HG02852 (cell line): ENCODE data around the gene MXRA8.

Source experiments
- ATAC-seq: cut with Tn5 transposase; IDR thresholded peaks from one replicate; pipeline ENCODE4 v1.9.1; 2021; ENCODE audit warnings: mild to moderate bottlenecking, moderate library complexity; ENCODE audit not compliant: unreplicated experiment

MXRA8 gene

DNA sequence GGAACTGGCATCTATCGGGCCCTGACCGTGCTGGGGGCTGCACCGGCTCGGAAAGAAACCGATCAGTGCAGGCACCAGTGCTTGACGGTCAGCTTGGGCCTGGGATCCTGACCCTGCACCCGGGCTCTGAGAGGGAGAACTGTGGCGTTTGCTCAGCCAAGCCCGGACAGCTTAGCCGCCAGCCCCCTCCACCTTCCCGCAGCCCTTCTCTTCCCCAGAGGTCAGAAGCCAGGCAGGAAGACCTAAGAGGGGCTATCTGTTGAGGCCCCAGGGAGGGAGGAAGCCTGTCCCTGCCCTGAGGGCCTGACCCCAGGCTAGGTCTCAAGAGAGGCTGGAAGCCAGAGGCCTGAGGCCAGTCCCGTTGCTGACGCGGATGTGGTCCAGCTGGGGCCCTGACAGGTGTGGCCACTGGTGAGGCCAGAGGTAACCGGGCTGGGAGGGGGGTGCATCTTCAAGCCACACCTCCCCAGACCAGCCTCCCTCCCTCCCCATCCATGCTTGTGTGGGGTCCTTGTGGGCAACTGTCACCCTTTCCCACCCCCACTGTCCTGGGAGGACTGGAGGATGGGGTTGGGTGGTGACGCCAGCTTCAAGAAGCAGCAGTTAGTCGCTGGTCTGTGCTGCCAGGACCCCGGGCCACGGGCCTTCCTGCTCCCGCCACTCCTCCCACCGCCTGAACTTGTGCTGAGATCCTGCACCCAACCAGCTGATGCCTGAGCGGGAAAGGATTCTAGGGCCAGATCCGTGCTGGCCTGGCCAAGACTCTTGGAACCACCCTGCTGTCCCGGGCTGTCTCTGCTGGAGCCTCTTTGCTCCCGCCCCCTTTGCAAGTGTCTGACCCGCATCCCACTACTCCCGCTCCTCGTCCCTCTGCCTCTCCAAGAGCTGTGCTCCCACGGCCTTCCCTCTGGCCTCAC lies 6.6 kb downstream of the MXRA8 start:
- no peak for ATAC-seq

DNA sequence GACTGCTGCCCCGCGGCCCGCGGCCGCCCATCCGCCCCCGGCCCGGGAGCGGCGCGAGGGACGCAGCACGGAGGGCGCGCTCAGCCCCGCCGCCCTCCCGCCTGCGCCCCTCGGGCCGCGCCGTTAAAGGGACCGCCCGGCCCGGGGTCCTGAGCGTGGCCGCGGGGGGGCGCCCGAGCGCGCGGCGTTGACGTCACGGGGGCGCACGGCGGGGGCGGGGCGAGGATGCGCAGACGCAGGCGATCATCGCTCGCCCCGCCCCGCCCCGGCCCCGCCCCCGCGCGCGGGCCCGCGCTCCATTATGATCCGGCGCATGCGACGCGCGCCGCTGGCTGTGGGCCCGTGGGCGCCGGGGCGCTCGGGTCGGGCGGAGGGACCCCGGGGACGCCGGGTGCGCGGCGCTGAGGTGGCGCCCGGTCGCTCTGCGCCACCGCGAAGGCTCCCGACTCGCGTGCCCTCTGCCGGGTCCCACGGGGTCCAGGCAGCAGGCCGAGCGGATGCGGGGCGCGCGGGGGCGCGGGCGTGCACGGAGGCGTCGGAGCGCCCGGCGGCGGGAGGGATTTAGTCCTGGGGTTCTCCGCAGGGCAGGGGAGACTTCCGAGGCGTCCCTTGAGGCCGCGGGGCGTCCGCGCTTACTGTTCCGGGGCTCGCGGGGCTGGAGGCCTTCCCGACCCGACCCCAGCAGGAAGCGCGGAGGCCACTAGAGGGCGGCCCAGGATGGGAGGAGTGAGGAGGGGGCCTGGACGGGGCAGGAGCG lies 8.9 kb downstream of the MXRA8 start, which contains the start of gene DVL1:
Gene DVL1, minus strand, starts transcription at position 163 of the 757 bp plus-strand sequence. CDS start 353 bp downstream, outside the sequence.
- ATAC-seq, result peak; percentile 50

DNA sequence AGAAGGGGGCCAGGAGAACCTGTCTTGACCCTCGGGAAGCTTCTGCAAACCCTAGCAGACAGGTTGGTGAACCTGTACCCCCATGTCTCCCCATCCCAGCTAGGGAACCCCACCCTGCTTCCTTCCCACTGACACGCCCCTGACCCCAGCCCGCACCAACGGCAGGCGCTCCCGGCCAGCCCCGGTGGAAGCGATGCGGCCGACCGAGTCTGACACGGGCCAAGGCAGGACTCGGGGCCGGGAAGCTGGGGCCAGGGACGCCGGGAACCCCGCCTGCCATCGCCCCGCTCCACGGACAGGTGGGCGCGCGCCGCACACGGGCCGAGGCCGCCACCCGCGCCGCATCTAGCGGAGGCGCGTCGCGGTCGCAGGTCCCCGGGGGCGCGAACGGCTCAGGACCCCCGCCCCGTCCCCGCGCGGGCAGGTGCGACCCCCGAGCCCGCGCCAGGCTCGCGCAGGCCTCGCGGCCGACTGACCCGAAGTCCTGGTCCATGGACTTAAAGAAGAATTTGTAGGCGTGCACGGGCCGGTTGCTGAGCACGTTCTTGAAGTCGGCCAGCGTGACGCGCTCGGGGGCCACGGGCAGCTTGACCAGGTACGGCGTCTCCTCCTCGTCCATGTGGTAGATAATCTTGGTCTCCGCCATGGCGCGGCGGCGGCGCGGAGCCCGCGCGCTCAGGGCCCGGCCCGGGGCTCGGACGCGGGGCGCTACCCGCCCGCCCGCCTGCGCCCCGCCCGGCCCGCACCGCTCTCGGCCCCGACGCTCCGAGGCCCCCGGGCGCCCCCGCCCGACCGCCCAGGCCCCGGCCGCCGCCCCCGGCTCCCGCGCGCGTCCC lies 9.7 kb downstream of the MXRA8 start:
- peak; percentile 34 for ATAC-seq

DNA sequence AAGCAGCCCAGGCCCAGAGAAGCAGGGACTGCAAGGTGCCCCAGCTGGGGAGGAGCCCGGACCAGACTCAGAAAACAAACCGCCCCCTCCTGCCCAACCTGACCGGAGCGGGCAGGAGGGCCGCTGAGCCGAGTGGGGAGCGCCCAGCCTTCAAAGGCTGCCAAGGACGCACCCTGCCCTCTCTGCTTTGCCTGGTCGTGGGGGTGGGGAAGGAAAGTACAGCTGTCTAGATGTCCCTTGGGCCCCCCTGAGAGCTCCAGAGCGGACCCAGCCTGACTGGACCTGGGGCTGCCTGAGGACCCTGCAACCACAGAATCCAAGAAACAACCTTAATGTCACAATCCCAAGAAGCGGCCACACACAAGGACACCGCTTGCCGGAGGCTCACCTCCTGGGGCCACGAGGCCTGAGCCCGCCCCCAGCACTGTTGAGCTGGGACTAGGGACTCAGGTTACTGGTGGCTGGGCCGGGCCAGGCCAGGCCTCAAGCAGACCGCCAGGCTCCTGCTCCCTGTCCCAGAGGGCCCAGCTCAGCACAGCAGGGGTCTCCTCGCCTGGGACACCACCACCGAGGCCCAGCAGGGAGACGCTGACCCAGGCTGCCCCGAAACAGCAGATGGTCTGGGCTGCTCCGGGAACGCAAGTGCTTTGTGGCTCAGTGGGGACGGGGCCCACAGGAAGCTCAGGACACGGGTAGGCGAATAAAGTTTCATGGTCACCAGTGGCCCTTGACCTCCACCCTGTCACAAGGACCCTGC lies 10.5 kb downstream of the MXRA8 start:
- no peak for ATAC-seq

DNA sequence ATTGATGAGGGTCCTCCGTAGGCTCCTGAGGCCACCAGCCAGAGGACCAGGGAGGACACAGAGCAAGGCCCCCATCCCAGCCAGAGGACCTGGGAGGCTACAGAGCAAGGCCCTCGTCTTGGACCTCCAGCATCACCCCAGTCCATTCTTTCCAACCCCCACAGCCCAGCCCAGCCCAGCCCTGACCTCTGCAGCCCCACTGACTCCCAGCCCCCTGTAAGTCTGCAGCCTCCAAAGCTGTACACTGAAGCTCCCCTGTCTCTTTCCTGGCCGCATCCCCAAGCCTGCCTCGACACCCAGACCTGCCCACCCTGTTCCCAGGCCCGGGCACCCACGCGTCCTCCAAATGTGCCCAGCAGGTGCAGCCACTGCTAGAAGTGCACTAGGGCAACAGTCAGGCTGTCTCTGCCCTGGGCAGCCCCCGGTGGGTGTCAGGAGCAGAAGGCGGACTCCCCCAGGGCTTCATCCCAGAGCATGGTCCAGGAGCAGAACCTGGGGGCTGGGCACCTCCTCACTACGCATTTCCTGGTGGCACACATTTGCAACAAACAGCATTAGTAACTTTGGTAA lies 11.2 kb downstream of the MXRA8 start:
- no peak for ATAC-seq

DNA sequence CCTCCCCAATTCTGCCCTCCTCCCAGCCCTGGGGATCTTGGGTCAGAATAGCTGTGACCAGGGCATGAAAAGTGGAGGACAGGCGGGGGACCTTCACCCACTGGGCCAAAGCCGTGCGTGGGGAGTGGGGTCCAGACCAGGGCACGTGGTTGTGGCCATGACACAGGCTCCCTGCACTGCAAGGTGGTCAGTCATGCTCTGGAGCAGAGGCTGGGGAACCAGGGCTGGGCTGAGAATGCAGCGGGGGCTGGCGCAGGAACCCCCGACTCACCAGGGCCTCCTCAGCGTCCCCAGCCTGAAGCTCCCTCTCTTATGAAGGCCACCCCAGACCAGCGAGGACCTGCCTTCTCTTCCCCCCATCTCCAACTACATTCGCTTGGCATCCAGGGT lies 11.9 kb downstream of the MXRA8 start:
- no peak for ATAC-seq

DNA sequence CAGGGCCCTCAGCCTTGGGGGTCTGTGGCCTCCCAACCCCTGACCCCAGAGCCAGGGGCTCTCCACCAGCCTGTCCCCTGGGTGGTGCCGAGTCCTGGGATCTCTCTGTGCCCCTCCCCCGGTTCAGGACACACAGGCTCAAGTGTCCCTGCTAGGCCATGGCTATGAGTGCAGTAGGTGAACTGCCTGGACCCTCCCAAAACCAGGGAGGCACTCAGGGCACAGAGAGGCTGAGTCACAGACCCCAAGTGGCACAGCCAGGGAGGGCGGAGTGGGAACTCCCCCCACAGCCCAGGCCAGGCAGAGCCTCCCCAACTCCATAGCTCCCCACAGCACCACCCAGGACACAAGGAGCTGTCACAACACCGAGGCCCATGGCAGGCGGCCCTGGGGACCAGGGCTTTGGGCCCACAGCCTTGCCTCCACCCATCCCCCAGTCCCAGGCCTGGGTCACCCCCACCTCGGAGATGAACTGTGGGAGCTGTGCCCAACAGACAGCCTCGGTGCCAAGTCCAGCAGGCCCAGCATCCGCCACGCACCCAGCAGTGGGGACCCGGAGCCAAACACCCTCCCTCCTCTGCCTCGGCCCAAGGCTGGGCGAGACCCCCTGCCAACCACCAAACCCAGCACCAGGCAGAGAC lies 12.4 kb downstream of the MXRA8 start:
- no peak for ATAC-seq

DNA sequence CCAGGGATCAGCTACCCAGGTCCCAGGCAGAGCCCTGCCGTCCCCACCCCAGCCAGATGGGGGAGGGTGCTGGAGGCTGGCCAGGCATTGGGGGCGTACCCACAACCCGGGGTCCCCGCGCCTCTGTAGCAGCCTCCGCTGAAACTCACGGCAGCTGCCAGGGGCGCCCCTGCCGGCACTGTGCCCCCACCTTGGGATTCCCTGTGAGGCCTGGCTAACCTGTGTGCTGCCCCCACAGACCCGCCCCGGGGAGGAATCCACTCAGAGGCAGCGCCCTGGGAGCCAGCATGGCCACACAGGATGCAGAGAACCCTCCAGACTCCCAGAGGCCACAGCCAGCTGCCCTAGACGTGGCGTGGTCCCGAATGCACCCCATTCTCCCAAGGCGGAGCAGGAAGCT lies 13.0 kb downstream of the MXRA8 start:
- no peak for ATAC-seq

DNA sequence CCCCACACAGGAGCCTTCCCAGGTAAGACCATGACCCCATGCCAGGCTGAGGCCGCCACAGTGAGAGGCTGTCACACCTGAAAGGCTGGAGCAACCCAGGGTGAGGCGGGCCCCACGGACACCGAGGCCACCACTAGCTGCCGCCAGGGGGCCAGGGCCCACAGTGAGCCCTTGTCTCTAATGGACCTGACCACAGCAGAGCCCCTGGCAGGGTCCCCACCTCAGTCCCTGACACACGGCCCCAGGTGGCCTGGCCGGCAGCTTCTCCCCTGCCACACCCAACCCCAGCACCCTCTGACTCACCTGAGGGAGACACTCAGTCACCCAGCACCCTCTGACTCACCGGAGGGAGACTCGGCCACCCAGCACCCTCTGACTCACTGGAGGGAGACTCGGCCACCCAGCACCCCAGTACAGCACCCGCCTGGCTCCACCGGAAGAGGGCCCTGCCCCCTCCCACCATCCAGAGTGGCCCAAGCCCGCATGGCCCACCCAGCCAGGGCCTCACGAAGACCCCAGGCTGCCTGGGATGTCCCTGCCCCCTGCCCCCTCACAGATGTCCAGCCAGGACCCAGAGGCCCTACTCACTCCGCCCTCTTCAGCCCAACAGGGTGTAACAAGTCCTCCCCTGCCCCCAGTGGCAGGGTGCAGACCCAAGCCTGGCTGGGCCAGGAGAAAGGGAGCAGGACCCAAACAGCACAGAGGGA lies 13.5 kb downstream of the MXRA8 start:
- no peak for ATAC-seq

DNA sequence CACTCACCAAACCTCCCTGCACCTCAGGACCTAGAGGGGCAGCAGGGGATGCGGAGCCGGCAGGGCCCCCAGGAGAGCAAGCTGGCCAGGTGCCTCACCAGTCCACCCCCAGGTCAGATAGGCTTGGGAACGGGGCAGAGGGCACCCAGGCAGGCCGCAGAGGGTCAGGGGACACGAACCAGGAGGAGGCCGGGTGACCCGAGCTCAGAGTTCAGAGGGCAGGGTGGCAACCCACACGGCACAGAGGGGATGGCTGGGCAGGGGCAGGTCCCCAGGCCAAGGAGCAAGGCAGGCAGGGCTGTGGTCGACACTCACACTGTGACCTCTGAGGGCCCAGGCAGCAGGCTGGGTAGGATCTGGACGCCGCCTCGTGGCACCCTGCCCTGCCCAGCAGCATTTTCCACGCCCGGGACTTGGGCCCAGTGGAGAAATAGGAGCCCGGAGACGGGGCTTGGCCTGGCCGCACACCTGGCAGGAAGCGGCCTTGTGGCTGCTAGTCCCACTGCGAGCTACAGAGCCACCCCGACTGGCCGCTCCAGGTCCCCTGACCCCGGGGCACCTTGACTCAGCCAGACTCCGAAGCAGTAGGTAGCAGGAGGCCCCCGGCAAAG lies 14.4 kb downstream of the MXRA8 start:
- no peak for ATAC-seq

DNA sequence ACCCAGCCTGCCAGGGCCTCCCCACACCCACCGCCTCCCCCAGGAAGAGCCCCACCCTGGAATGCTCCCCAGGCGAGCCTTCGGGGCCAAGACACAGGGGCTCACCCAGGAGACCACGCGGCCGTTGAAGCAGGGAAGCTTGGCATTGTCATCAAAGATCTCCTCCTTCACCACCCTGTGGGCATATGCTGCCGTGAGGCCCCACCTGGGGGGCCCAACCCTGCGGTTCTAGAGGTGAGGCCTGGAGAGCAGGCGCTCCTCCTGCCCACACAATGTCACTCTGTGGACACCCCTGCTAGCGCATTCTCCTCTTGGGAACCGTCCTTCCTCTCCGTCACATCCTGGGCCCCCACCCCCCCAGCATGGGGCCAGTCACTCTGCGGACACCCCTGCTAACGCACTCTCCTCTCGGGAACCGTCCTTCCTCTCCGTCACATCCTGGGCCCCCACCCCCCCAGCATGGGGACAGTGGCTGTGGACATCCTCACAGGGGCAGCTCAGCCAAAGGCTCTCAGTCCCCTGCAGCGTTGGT lies 15.7 kb downstream of the MXRA8 start:
- ATAC-seq, result no peak

DNA sequence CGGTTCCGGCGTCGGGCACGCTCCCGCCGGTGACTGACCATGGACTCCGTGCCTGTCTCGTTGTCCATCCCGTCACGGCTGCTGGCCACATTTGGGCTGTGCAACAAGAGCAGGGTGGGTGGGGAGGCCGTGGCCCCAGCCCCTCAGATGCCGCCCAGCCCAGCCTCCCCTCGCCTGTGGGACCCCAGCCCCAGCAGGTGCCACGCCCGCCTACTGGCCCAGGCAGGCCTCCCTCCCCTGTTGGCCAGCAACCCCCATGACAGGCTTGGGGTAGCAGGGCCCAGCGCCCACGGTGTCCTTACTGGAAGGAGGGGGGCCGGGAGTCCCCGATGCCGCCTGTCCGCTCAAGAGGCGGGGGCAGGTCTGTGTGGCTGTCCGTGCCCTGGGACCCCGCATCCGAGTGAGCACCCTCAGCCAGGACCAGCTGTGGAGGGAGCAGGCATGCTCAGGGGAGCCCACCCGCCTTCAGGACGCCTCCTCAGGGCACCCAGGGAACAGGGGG lies 16.2 kb downstream of the MXRA8 start:
- ATAC-seq, result no peak

DNA sequence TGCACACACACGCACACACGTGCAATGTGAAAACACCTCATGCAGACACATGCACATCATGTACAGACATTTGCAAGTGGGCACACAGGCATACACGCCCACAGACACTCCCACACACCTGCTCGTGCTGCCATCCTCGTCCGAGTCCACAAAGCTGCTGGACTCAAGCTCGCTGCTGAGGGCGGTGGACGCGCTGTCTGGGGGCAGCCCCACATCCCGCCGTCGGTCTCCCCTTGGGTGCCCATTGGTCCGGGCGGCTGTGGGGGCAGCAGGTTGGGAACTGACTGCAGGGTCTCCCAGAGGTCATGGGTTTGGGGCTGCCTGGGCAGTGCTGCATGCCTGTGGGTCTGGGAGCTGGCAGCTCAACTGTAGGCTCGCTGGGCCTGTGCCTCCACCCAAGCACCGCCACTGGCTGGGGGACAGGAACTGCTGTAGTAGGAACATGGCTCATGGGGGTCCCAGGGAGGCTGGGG lies 16.8 kb downstream of the MXRA8 start:
- ATAC-seq, result no peak

DNA sequence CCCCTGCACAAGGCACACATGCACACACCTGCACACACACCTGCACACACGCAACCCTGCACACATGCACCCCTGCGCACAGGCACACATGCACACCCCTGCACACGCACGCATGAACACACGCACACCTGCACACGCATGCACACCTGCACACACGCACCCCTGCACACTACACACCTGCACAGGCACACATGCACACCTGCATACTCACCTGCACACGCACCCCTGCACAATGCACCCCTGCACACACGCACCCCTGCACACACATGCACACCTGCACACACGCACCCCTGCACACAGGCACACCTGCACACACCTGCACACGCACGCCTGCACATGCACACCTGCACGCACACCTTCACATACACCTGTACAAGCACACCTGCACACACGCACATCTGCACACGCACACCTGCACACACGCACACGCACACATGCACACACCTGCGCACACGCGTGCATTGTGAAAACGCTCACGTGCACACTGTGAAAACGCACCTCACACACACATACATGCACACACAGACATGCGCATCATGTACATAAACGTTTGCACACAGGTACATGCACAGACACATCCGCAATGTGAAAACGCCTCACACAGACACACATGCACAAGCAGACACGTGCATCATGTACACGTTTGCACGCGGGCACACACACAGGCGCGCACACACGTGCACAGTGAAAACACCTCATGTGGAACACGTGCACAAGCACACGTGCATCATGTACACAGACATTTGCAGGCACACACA lies 17.4 kb downstream of the MXRA8 start:
- no peak for ATAC-seq

DNA sequence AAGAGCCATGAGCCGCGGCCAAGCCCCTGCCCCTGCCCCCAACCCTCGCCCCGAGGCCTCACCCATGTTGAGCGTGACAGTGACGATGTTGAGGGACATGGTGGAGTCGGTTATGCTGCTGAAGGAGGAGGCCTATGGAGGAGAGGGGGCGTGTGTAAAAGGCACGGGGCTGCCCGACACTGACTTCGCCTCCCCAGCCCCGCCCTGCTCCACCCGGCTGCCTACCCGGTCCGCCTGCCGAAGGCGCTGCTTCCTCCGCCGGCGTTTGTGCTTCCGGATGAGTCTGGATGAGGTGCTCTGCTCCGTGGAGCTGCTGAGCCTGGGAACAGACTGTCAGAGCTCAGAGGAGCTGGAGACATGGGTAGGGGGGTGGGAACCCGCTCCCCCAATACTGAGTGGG lies 18.2 kb downstream of the MXRA8 start:
- no peak for ATAC-seq

DNA sequence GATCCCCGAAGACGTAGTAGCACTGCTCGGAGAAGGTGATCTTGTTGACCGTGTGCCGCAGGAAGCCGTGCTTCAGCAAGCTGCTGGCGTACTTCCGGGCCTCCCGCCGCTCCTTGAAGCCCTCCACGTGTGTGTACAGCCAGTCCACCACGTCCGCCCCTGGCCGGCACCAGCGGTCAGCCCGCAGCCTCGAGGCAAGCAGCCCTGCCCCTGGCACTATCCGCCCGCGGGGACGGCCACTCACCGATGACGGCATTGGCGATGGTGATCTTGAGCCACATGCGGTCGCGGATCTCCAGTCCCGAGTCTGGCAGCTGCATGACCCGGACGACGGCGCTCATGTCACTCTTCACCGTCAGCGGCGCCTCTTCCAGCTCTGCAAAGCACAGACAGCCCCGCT lies 20.1 kb downstream of the MXRA8 start:
- no peak for ATAC-seq

DNA sequence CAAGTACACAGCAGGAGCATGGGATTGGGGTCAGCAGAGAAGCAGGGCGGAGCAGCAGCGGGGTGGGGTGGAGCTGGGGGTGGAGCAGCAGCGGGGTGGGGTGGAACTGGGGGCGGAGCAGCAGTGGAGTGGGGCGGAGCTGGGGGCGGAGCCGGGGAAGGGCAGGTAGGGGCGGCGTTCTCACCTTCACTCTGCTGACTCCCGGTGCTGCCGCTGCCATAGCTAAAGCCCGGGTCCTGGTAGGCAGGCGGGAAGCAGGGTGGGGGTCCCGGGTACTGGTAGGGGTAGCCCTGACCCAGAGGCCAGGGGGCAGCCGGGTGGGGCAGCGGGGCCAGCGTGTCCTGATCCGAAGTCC lies 20.6 kb downstream of the MXRA8 start:
- no peak for ATAC-seq
